KOPT-K1 (cell line): Measurements from ENCODE around the gene SMARCE1.
A peak's percentile ranks its signal among the peaks of the same experiment; 100 is the strongest.

ENCODE experiments used
- H3K27ac ChIP-seq: fragments of 200-600 bp; sonication (generic); 2 replicates; pipeline ENCODE4 v1.5.1; 2016; ENCODE audit warnings: antibody characterized with exemption, mild to moderate bottlenecking, low read depth, low read length; ENCODE audit not compliant: poor library complexity, severe bottlenecking
- H3K36me3 ChIP-seq: fragments of 200-600 bp; sonication (generic); 2 replicates; pipeline ENCODE4 v1.5.1; 2017; ENCODE audit warnings: antibody characterized with exemption, mild to moderate bottlenecking, low read length, moderate library complexity; ENCODE audit not compliant: insufficient read depth
- H3K9me3 ChIP-seq: fragments of 200-600 bp; sonication (generic); 2 replicates; pipeline ENCODE4 v1.5.1; 2017; ENCODE audit warnings: antibody characterized with exemption, low read length, mild to moderate bottlenecking; ENCODE audit not compliant: insufficient read depth, poor library complexity, severe bottlenecking

Gene SMARCE1

GRCh38 chr17:40663252-40663651 lies 15.6 kb upstream of the SMARCE1 start:
- Histone ChIP-seq H3K9me3 (no peaks in the 10 kb centered on the region), H3K36me3 (no peaks in the 10 kb centered on the region)

GRCh38 chr17:40659911-40660310 lies 12.3 kb upstream of the SMARCE1 start:
- Histone ChIP-seq H3K27ac (no peak overlapping the region), H3K9me3 (no peaks in the 10 kb centered on the region), H3K36me3 (no peaks in the 10 kb centered on the region)

More at GRCh38 chr17:40663252-40663651, 15.6 kb upstream of the SMARCE1 start:
- no peak overlapping the region for H3K27ac ChIP-seq

GRCh38 chr17:40658396-40658795 lies 10.8 kb upstream of the SMARCE1 start:
- H3K9me3 ChIP-seq = no peaks in the 10 kb centered on the region
- no peaks in the 10 kb centered on the region for H3K36me3 ChIP-seq
- no peak overlapping the region for H3K27ac ChIP-seq

GRCh38 chr17:40651939-40652338 lies 4.3 kb upstream of the SMARCE1 start:
- Histone ChIP-seq H3K27ac (no peak overlapping the region), H3K9me3 (no peaks in the 10 kb centered on the region), H3K36me3 (no peaks in the 10 kb centered on the region)

- H3K36me3 ChIP-seq = peaks cover 28% of the 10 kb centered on the region
- H3K9me3 ChIP-seq = no peaks in the 10 kb centered on the region
- H3K27ac ChIP-seq = peak overlapping the region; percentile 95
These were observed 858 bp upstream of the SMARCE1 start for GRCh38 chr17:40648384-40648968.

- H3K36me3 ChIP-seq = peaks cover 43% of the 10 kb centered on the region
- H3K9me3 ChIP-seq = no peaks in the 10 kb centered on the region
- peak overlapping the region; percentile 95 for H3K27ac ChIP-seq
These were observed 611 bp downstream of the SMARCE1 start for GRCh38 chr17:40646791-40647623.

- Histone ChIP-seq H3K9me3 (no peaks in the 10 kb centered on the region), H3K36me3 (peaks cover 53% of the 10 kb centered on the region), H3K27ac (no peak overlapping the region)
These were observed 1.7 kb downstream of the SMARCE1 start for GRCh38 chr17:40645943-40646342.

- Histone ChIP-seq H3K9me3 (no peaks in the 10 kb centered on the region), H3K27ac (no peak overlapping the region), H3K36me3 (peaks cover 60% of the 10 kb centered on the region)
These were observed 2.3 kb downstream of the SMARCE1 start for GRCh38 chr17:40645291-40645690.

- Histone ChIP-seq H3K36me3 (peaks cover 100% of the 10 kb centered on the region), H3K9me3 (no peaks in the 10 kb centered on the region), H3K27ac (no peak overlapping the region)
These were observed 9.7 kb downstream of the SMARCE1 start for GRCh38 chr17:40637931-40638330.

GRCh38 chr17:40633871-40634270 lies 13.7 kb downstream of the SMARCE1 start:
- peaks cover 100% of the 10 kb centered on the region for H3K36me3 ChIP-seq
- H3K9me3 ChIP-seq = no peaks in the 10 kb centered on the region
- no peak overlapping the region for H3K27ac ChIP-seq

- H3K36me3 ChIP-seq = peaks cover 100% of the 10 kb centered on the region
- H3K27ac ChIP-seq = no peak overlapping the region
- no peaks in the 10 kb centered on the region for H3K9me3 ChIP-seq
These were observed 15.4 kb downstream of the SMARCE1 start for GRCh38 chr17:40632216-40632615.

- H3K9me3 ChIP-seq = no peaks in the 10 kb centered on the region
- H3K36me3 ChIP-seq = peaks cover 87% of the 10 kb centered on the region
- H3K27ac ChIP-seq = no peak overlapping the region
These were observed 17.8 kb downstream of the SMARCE1 start for GRCh38 chr17:40629842-40630241.

GRCh38 chr17:40625311-40625710 lies 22.3 kb downstream of the SMARCE1 start:
- no peaks in the 10 kb centered on the region for H3K9me3 ChIP-seq
- H3K27ac ChIP-seq = no peak overlapping the region
- peaks cover 42% of the 10 kb centered on the region for H3K36me3 ChIP-seq

GRCh38 chr17:40623419-40624210 lies 24.0 kb downstream of the SMARCE1 start:
- Histone ChIP-seq H3K9me3 (no peaks in the 10 kb centered on the region), H3K27ac (no peak overlapping the region), H3K36me3 (peaks cover 25% of the 10 kb centered on the region)

- H3K27ac ChIP-seq = no peak overlapping the region
- no peaks in the 10 kb centered on the region for H3K9me3 ChIP-seq
- peaks cover 14% of the 10 kb centered on the region for H3K36me3 ChIP-seq
These were observed 25.1 kb downstream of the SMARCE1 start for GRCh38 chr17:40622509-40622928.
